Duodenal mucosa (tissue), 2 donors: ENCODE data around the gene RASGRF2.

Source experiments
- H3K27ac ChIP-seq: one replicate; pipeline ENCODE4 v1.7.0; 2013; ENCODE audit warnings: low read depth, low read length
- H3K27me3 ChIP-seq, 2 donors: one replicate each; pipeline ENCODE4 v1.7.0; 2013; ENCODE audit warnings: low read length in 2 of 2, control low read depth in 1 of 2; ENCODE audit not compliant: insufficient read depth in 2 of 2, control insufficient read depth in 1 of 2
- H3K36me3 ChIP-seq, 2 donors: one replicate each; pipeline ENCODE4 v1.7.0; 2013; ENCODE audit warnings: low read length in 2 of 2, control low read depth in 1 of 2; ENCODE audit not compliant: insufficient read depth in 2 of 2, control insufficient read depth in 1 of 2
- H3K4me1 ChIP-seq, 2 donors: one replicate each; pipeline ENCODE4 v1.7.0; 2013; ENCODE audit warnings: low read length in 2 of 2, control low read depth in 1 of 2; ENCODE audit not compliant: insufficient read depth in 2 of 2, control insufficient read depth in 1 of 2
- H3K4me3 ChIP-seq, 2 donors: one replicate each; pipeline ENCODE4 v1.7.0; 2013; ENCODE audit warnings: low read length in 2 of 2, low read depth in 1 of 2
- H3K9ac ChIP-seq, 2 donors: one replicate each; pipeline ENCODE4 v1.7.0; 2013; ENCODE audit warnings: low read length in 2 of 2, low read depth in 1 of 2
- H3K9me3 ChIP-seq, 2 donors: one replicate each; pipeline ENCODE4 v1.7.0; 2013; ENCODE audit warnings: low read length in 2 of 2, control low read depth in 1 of 2; ENCODE audit not compliant: control insufficient read depth in 1 of 2

Gene RASGRF2

GRCh38 chr5:81164476-81164875 is 204.3 kb downstream of the RASGRF2 start:
- no peak overlapping the region for H3K27ac ChIP-seq
- H3K4me3 ChIP-seq: no peak overlapping the region
- H3K9ac ChIP-seq: no peak overlapping the region
- H3K27me3 ChIP-seq: no peaks in the 10 kb centered on the region
- no peaks in the 10 kb centered on the region for H3K36me3 ChIP-seq
- H3K4me1 ChIP-seq: no peaks in the 10 kb centered on the region
- no peaks in the 10 kb centered on the region for H3K9me3 ChIP-seq

DNA sequence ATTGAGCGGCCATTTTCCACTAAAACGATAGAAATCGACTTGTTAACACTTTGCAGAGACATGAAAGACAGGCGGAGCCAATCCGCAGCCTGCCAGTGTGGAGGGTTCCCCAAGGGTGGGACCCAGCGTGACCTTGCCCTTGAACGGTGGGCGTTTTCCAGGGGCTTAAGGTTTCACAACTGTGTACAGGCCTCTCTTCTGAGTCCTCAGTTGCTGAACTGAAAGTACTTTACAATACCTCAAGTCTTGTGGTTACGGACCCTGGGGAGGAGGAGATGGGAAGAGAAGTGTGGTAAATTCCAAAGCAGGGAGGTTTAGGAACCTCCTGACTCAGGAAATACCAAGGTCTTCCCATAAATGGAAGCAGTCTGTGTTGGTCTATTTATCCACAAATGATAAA is 204.8 kb downstream of the RASGRF2 start:
- Histone ChIP-seq H3K4me3 (no peak overlapping the region), H3K9me3 (no peaks in the 10 kb centered on the region), H3K36me3 (no peaks in the 10 kb centered on the region), H3K9ac (no peak overlapping the region), H3K4me1 (no peaks in the 10 kb centered on the region), H3K27ac (no peak overlapping the region), H3K27me3 (no peaks in the 10 kb centered on the region)

DNA sequence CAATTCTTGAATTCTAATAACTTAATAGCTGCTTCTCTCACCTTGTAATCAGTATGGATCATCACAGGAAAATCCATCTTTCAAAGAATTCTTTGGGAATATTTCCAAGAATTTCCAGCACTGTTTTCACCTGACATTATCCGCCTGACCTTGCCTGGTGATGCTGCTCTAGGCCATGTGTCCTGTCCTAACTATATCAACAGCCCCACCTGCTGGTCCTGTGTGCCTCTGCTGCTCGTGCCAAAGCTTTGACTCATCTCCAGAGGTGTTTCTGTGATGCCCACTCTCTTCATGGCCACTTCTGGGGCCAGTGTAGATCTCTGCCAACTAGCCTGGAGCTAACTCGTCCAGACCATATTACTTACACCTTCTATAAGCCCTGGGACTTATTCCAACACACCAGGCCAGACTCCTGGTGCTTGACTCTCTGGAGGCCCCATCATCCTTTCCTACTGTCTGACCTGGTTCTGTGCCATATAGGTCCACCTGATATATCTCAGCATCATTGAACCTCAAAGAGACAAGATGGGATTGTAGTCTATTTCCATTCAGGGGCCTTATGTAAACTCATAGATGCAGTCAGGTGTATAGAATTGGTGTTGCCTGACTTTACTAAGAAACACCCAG is 205.4 kb downstream of the RASGRF2 start:
- no peaks in the 10 kb centered on the region for H3K4me1 ChIP-seq
- H3K9me3 ChIP-seq: no peaks in the 10 kb centered on the region
- no peaks in the 10 kb centered on the region for H3K36me3 ChIP-seq
- H3K27me3 ChIP-seq: no peaks in the 10 kb centered on the region
- no peak overlapping the region for H3K4me3 ChIP-seq
- H3K9ac ChIP-seq: no peak overlapping the region
- H3K27ac ChIP-seq: no peak overlapping the region

GRCh38 chr5:81166430-81166829 is 206.3 kb downstream of the RASGRF2 start:
- no peak overlapping the region for H3K4me3 ChIP-seq
- H3K27me3 ChIP-seq: no peaks in the 10 kb centered on the region
- H3K9ac ChIP-seq: no peak overlapping the region
- no peaks in the 10 kb centered on the region for H3K36me3 ChIP-seq
- no peak overlapping the region for H3K27ac ChIP-seq
- no peaks in the 10 kb centered on the region for H3K9me3 ChIP-seq
- H3K4me1 ChIP-seq: no peaks in the 10 kb centered on the region

- Histone ChIP-seq H3K4me3 (no peak overlapping the region), H3K9ac (no peak overlapping the region), H3K9me3 (no peaks in the 10 kb centered on the region), H3K36me3 (no peaks in the 10 kb centered on the region), H3K27ac (no peak overlapping the region), H3K4me1 (no peaks in the 10 kb centered on the region), H3K27me3 (no peaks in the 10 kb centered on the region)
Measured at GRCh38 chr5:81167078-81167477, 206.9 kb downstream of the RASGRF2 start.

DNA sequence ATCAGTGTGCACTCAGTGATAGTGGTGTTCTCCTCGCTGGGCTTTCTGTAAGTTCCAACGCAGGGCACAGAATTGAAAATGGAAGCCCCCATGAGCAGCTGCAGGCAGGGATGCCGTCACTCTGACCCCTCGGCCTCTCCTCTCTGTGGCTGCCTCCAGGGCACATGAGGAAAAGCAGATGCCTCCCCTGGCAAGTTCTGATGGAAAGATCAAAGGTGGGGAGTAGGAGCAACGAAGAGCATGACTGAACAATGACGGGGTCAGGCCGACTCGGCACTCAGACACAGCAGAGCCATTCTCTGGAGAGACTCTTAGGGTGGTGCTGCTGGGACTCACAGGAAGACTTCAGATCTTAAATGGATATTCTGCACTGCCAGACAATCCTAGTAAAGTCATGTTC is 207.4 kb downstream of the RASGRF2 start:
- H3K4me1 ChIP-seq: no peaks in the 10 kb centered on the region
- no peaks in the 10 kb centered on the region for H3K9me3 ChIP-seq
- H3K4me3 ChIP-seq: no peak overlapping the region
- H3K9ac ChIP-seq: no peak overlapping the region
- H3K27ac ChIP-seq: no peak overlapping the region
- no peaks in the 10 kb centered on the region for H3K27me3 ChIP-seq
- no peaks in the 10 kb centered on the region for H3K36me3 ChIP-seq

DNA sequence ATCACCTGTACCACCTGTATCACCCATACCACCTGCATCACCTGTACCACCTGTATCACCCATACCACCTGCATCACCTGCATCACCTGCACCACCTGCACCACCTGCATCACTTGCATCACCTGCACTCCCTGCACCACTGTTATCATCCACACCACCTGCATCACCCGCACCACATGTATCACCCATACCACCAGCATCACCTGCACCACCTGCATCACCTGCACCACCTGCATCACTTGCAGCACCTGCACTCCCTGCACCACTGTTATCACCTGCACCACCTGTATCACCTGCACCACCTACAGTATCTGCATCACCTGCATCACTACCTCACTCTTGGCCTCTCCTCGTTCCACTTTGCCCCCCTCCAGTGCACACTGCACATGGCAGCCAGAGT is 209.8 kb downstream of the RASGRF2 start:
- H3K9me3 ChIP-seq: no peaks in the 10 kb centered on the region
- H3K27ac ChIP-seq: no peak overlapping the region
- H3K9ac ChIP-seq: no peak overlapping the region
- no peak overlapping the region for H3K4me3 ChIP-seq
- no peaks in the 10 kb centered on the region for H3K36me3 ChIP-seq
- H3K4me1 ChIP-seq: no peaks in the 10 kb centered on the region
- H3K27me3 ChIP-seq: no peaks in the 10 kb centered on the region

DNA sequence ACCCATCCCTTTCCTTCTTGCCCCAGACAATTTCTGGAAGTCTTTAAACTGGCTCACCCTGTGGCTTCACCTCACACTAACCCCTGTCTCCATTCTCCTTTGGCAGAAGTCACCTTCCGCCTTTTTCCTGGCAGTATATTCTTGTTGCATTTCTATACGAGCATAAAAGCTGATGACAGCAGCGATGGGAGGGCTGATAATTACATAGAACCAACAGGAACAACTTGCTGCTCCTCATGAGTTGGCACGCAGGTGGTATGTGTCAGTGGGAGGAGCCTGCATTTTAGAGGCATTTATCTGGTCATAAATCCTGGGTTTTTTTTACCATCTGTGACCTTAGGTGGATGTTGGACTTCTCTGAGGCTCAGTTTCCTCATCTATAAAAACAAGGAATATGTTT is 211.6 kb downstream of the RASGRF2 start:
- Histone ChIP-seq H3K4me3 (no peak overlapping the region), H3K27me3 (no peaks in the 10 kb centered on the region), H3K27ac (no peak overlapping the region), H3K4me1 (no peaks in the 10 kb centered on the region), H3K9me3 (no peaks in the 10 kb centered on the region), H3K9ac (no peak overlapping the region), H3K36me3 (no peaks in the 10 kb centered on the region)

DNA sequence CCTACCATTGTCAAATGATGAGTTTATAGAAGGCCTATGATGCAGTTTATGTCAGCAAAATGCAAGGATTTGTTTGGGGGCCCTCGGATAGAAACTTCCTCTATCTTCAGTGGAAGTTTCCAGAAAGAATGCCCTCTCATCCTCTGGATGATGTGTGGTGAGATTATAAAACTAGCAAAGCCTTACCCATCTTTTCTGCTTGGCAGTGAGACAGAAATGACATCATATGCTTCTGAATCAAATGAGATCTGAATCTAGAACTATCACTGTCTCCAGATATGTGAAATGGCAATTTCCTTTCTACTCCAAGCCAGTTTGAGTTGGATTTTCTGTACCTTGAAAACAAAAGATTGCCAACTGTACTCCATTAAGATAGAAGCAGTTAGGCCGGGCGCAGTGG is 212.5 kb downstream of the RASGRF2 start:
- no peaks in the 10 kb centered on the region for H3K27me3 ChIP-seq
- no peak overlapping the region for H3K9ac ChIP-seq
- no peak overlapping the region for H3K27ac ChIP-seq
- no peaks in the 10 kb centered on the region for H3K36me3 ChIP-seq
- H3K4me1 ChIP-seq: no peaks in the 10 kb centered on the region
- H3K9me3 ChIP-seq: no peaks in the 10 kb centered on the region
- H3K4me3 ChIP-seq: no peak overlapping the region

DNA sequence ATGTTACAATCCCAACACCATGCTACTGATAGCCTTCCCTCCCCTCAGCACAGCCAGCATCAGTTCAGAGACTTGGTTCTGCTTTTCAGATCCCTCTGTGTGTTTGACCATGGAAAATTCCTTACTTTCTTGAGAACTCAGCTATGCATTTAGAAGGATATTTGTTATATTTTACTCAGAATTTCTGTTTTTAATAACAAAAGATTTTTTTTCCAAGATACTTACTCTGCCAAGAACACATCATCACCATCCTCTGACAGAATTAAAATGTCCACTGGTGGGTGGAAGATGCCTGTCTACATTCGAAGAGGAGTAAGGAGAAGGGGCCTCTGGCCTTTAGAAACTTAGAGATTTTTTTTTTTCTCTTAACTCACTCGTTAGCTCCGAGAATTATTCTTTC is 216.9 kb downstream of the RASGRF2 start:
- H3K27me3 ChIP-seq: no peaks in the 10 kb centered on the region
- no peak overlapping the region for H3K27ac ChIP-seq
- no peaks in the 10 kb centered on the region for H3K9me3 ChIP-seq
- no peaks in the 10 kb centered on the region for H3K4me1 ChIP-seq
- H3K9ac ChIP-seq: no peak overlapping the region
- no peaks in the 10 kb centered on the region for H3K36me3 ChIP-seq
- no peak overlapping the region for H3K4me3 ChIP-seq

DNA sequence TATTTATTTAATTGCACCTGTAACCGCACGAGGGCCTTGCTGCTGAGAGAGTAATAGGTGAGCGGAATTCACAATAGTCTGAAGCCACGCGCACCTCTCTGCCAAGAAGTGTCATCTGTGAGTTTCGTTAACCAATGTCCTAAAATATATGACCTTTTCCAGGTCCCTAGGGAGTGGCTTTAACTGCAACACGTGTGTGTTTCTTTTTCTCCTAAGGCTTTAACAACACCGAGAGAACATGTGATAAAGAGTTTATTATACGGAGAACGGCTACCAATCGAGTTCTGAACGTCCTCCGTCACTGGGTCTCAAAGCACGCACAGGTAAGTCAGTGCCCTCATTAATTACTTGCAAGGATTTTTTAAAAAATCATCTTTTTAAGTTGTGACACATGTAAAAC is 219.8 kb downstream of the RASGRF2 start:
- no peaks in the 10 kb centered on the region for H3K4me1 ChIP-seq
- H3K27me3 ChIP-seq: no peaks in the 10 kb centered on the region
- H3K27ac ChIP-seq: no peak overlapping the region
- H3K36me3 ChIP-seq: no peaks in the 10 kb centered on the region
- H3K9ac ChIP-seq: no peak overlapping the region
- H3K4me3 ChIP-seq: no peak overlapping the region
- no peaks in the 10 kb centered on the region for H3K9me3 ChIP-seq
